B cell (primary cell): ENCODE data around the gene COQ9. TPM values are rescaled to one million over a fixed set of nuclear protein-coding genes. Genes with fewer than 3 reads are reported as not detected.
A peak's percentile ranks its signal among the peaks of the same experiment; 100 is the strongest.

Experiments used
- ATAC-seq: fragments of 200-7000 bp; cut with Tn5 transposase; one replicate; pipeline ENCODE4 v1.10.0; 2021; ENCODE audit warnings: low read depth, mild to moderate bottlenecking, moderate number of reproducible peaks, moderate library complexity
- CTCF ChIA-PET: fragments of 350-600 bp; sonication (Branson Sonifier 250); formaldehyde crosslinking; loops from one replicate; lab custom pipeline; 2021; ENCODE audit warnings: antibody characterized with exemption, inconsistent platforms; lab: Charles Lee
- POLR2A ChIA-PET: fragments of 350-600 bp; sonication (Branson Sonifier 250); formaldehyde crosslinking; loops from one replicate; lab custom pipeline; 2021; ENCODE audit warnings: antibody characterized with exemption; lab: Charles Lee
- DNase-seq: peaks from one replicate; pipeline ENCODE4 v3.0.0; 2013
- H2AFZ ChIP-seq: 2 replicates; pipeline ENCODE4 v1.6.1; 2012; ENCODE audit warnings: mild to moderate bottlenecking, low read depth, low read length; ENCODE audit not compliant: insufficient read depth, poor library complexity, severe bottlenecking
- H3K27ac ChIP-seq, 2 donors: 1 replicate in 1 of 2; 2 replicates in 1 of 2; pipeline ENCODE4 v1.5.1; 2012 to 2013; ENCODE audit warnings: low read length in 2 of 2, mild to moderate bottlenecking in 2 of 2, moderate library complexity in 1 of 2
- H3K27me3 ChIP-seq, 4 experiments: fragments of 200-600 bp in 1 of 4; sonication (generic) in 1 of 4; replicated peaks in 1 of 4; 1 replicate in 2 of 4; 2 replicates in 2 of 4; pipeline versions ENCODE4 v1.6.1 to v1.7.0; 2013 to 2016; ENCODE audit warnings: low read length in 3 of 4, mild to moderate bottlenecking in 2 of 4, mixed read lengths in 1 of 4, moderate library complexity in 1 of 4; ENCODE audit not compliant: insufficient read depth in 4 of 4, control insufficient read depth in 3 of 4; ENCODE audit errors: control extremely low read depth in 1 of 4
- H3K36me3 ChIP-seq, 2 experiments: replicated peaks in 1 of 2; 1 replicate in 1 of 2; 2 replicates in 1 of 2; pipeline versions ENCODE4 v1.6.1 to v1.7.1; 2013; ENCODE audit warnings: low read length in 1 of 2; ENCODE audit not compliant: insufficient read depth in 2 of 2, control insufficient read depth in 1 of 2; ENCODE audit errors: control extremely low read depth in 1 of 2, extremely low read depth in 1 of 2
- H3K4me1 ChIP-seq, 2 donors: fragments of 200-600 bp in 1 of 2; sonication (generic) in 1 of 2; 1 replicate in 1 of 2; 2 replicates in 1 of 2; pipeline versions ENCODE4 v1.5.1 to v1.6.1; 2013 to 2017; ENCODE audit warnings: low read length in 2 of 2; ENCODE audit not compliant: control insufficient read depth in 2 of 2, insufficient read depth in 2 of 2
- H3K4me2 ChIP-seq: replicated peaks from 2 replicates; pipeline ENCODE3; 2012; ENCODE audit warnings: mild to moderate bottlenecking, low read depth, low read length; ENCODE audit not compliant: poor library complexity, severe bottlenecking
- H3K4me3 ChIP-seq, 5 experiments: fragments of 200-600 bp in 1 of 5; sonication (generic) in 1 of 5; 1 replicate in 3 of 5; 2 replicates in 2 of 5; pipeline versions ENCODE4 v1.5.1 to v1.7.0; 2011 to 2016; ENCODE audit warnings: low read length in 4 of 5, mild to moderate bottlenecking in 4 of 5, low read depth in 2 of 5, control low read depth in 1 of 5, moderate library complexity in 1 of 5; ENCODE audit not compliant: insufficient read depth in 1 of 5; ENCODE audit errors: control extremely low read depth in 1 of 5, extremely low read depth in 1 of 5
- H3K79me2 ChIP-seq: fragments of 200-600 bp; sonication (generic); one replicate; pipeline ENCODE4 v1.6.0; 2016; ENCODE audit warnings: low read length; ENCODE audit not compliant: control insufficient read depth, insufficient read depth
- H3K9ac ChIP-seq: fragments of 200-600 bp; sonication (generic); 2 replicates; pipeline ENCODE4 v1.6.1; 2017; ENCODE audit warnings: mild to moderate bottlenecking, low read length, moderate library complexity
- H3K9me3 ChIP-seq, 3 donors: one replicate each; pipeline versions ENCODE4 v1.6.1 to v1.7.1; 2013; ENCODE audit warnings: low read length in 2 of 3; ENCODE audit not compliant: control insufficient read depth in 2 of 3, insufficient read depth in 1 of 3; ENCODE audit errors: control extremely low read depth in 1 of 3
- H4K20me1 ChIP-seq: 2 replicates; pipeline ENCODE4 v1.6.0; 2012; ENCODE audit warnings: mild to moderate bottlenecking, low read length; ENCODE audit not compliant: insufficient read depth, control insufficient read depth, poor library complexity, severe bottlenecking
- H3K27ac Mint-ChIP-seq: one replicate; pipeline ENCODE4 v1.8.0; 2021; ENCODE audit warnings: mixed read lengths
- H3K27me3 Mint-ChIP-seq: one replicate; pipeline ENCODE4 v1.8.0; 2021; ENCODE audit warnings: mixed read lengths
- H3K4me1 Mint-ChIP-seq: one replicate; pipeline ENCODE4 v1.8.0; 2021; ENCODE audit warnings: mixed read lengths
- H3K4me3 Mint-ChIP-seq: one replicate; pipeline ENCODE4 v1.8.0; 2021; ENCODE audit warnings: mixed read lengths
- H3K9me3 Mint-ChIP-seq: one replicate; pipeline ENCODE4 v1.8.0; 2022; ENCODE audit warnings: mixed read lengths; ENCODE audit not compliant: insufficient read depth
- CTCF ChIP-seq: fragments of 200-600 bp; IDR thresholded peaks from one replicate; pipeline ENCODE4 v1.8.0; 2022; ENCODE audit warnings: antibody characterized with exemption, mild to moderate bottlenecking
- EZH2 ChIP-seq: IDR thresholded peaks from 2 replicates; pipeline ENCODE4 v1.6.1; 2012; ENCODE audit warnings: borderline replicate concordance, low read depth, mild to moderate bottlenecking, moderate library complexity, low read length; ENCODE audit not compliant: insufficient read depth, poor library complexity, severe bottlenecking
- WGBS: methylation state at CpG from one replicate; pipeline ENCODE4 v1.1.5; 2013; ENCODE audit warnings: missing lambda C conversion rate; ENCODE audit not compliant: insufficient coverage; 5-methylcytosine and 5-hydroxymethylcytosine counted together
- intact Hi-C: fragments of 100-400 bp; cut with micrococcal nuclease; formaldehyde crosslinking; loops from one replicate; pipeline ENCODE4 v1.10.0; 2022
- polyA plus RNA-seq: library from polyadenylated mRNA; depleted of rRNA; stranded (reverse); fragments of >200 nt; gene quantifications from 2 replicates; pipeline ENCODE4 v1.2.3, GENCODE V29; 2012
- total RNA-seq, 2 donors: library from RNA; stranded (reverse); fragments of 120-200 nt in 1 of 2; gene quantifications; 1 replicate in 1 of 2; 2 replicates in 1 of 2; pipeline versions ENCODE4 v1.2.3 to v1.2.4, GENCODE V29; 2013 to 2022

The COQ9 gene
- total and polyA plus RNA-seq, 2 donors (not counting 1 experiment from before 2014, with no cell fraction given) = 41.5 to 53.0 TPM

DNA sequence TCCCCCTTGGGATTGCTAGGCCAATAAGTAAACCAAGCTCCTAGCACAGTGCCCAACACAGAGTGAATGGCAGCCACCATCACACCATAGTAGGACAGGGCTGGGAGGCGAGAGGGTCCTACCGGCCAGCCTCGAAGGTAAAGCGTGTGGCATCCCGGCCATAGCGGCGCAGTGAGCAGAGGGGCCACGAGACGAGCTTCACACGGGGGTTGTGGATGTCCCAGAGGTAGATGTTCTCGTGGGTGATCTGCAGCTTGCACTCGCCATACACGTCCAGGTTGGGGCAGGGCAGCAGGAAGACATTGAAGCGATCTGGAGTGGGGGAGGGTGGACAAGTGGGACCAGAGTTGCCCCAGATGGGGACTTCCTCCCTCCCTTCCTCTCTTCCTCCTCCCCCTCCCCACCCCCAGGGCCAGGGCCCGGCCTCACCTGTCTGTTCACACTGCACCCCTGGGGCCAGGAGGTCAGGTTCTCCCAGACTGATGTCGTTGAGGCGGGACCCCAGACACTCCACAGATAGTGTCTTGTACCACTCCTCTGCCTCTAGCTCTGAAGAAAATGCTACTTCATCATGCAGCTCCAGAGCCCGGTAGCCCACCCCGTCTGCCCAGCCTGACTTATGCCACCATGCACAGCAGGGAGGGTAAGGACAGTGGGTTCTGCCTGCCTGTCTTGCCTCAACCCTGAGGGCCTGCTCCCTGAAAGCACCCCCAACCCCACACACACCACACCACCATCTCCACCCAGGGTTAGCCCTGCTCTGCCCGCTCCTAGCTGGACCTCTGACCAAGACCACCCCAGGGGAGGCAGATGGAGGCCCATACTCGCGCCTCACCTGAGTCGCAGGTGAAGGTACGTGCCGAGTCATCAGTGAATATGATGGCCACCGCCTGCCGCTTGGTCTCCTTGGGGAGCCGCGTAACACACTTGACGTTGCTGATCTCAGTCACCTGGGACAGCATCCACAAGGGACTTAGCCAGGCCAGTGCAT is 27.7 kb downstream of the COQ9 start:
- H3K4me3 Mint-ChIP-seq = no peak overlapping the region
- no peaks in the 10 kb centered on the region for H3K9me3 ChIP-seq
- CTCF ChIA-PET = interaction anchor here (0.6 to 2.2 kb wide), 11 partner anchors 11 to 293 kb away, joined by 3 to 14 read pairs (median 4); partner anchors contain the start of genes ARL2BP, CCDC102A, DOK4 and POLR2C
- H3K9ac ChIP-seq = no peak overlapping the region
- POLR2A ChIA-PET = interaction anchor here (0.7 to 0.8 kb wide), 2 partner anchors 27 to 575 kb away, joined by 3 to 17 read pairs; no protein-coding TSS in a partner anchor
- H3K9me3 Mint-ChIP-seq = no peaks in the 10 kb centered on the region
- H3K4me3 ChIP-seq = no peak overlapping the region
- no peaks in the 10 kb centered on the region for H4K20me1 ChIP-seq
- peaks cover 0 to 26% of the 10 kb centered on the region in 2 experiments for H3K36me3 ChIP-seq
- peaks cover 33% of the 10 kb centered on the region for H3K4me1 Mint-ChIP-seq
- H3K79me2 ChIP-seq = no peaks in the 10 kb centered on the region
- H3K27me3 ChIP-seq = peaks cover 0 to 10% (median 0%) of the 10 kb centered on the region in 4 experiments
- H3K27me3 Mint-ChIP-seq = peaks cover 4% of the 10 kb centered on the region
- DNase-seq (no peak), ATAC-seq (no peak)
- 71% methylated on average over 29 of the region's 30 CpGs for WGBS
- H3K4me2 ChIP-seq = peak overlapping the region; percentile 57
- H3K4me1 ChIP-seq = peaks cover 33 to 47% of the 10 kb centered on the region in 2 donors
- H3K27ac Mint-ChIP-seq = no peak overlapping the region
- H3K27ac ChIP-seq = no peak overlapping the region
- H2AFZ ChIP-seq = no peak overlapping the region
- intact Hi-C loops = loop anchor here (5.0 kb wide), 1 partner anchor 102 kb away; no protein-coding TSS in a partner anchor
- TF ChIP-seq EZH2 (no peak), CTCF (no peak)
